Transverse colon (tissue), 3 donors: ENCODE measurements around the gene NUDT4.

Experiments
- CTCF ChIP-seq, 5 experiments: fragments of 200-600 bp in 3 of 5; fragments of 450-650 bp in 2 of 5; sonication (generic) in 3 of 5; IDR thresholded peaks; 1 replicate in 2 of 5; 2 replicates in 3 of 5; pipeline ENCODE4 v1.5.1; 2016 to 2017; ENCODE audit warnings: antibody characterized with exemption in 5 of 5, inconsistent platforms in 3 of 5, mild to moderate bottlenecking in 2 of 5, moderate library complexity in 1 of 5
- POLR2A ChIP-seq: fragments of 450-650 bp; IDR thresholded peaks from one replicate; pipeline ENCODE4 v1.6.1; 2016; ENCODE audit warnings: antibody characterized with exemption, mild to moderate bottlenecking, moderate library complexity

DNA sequence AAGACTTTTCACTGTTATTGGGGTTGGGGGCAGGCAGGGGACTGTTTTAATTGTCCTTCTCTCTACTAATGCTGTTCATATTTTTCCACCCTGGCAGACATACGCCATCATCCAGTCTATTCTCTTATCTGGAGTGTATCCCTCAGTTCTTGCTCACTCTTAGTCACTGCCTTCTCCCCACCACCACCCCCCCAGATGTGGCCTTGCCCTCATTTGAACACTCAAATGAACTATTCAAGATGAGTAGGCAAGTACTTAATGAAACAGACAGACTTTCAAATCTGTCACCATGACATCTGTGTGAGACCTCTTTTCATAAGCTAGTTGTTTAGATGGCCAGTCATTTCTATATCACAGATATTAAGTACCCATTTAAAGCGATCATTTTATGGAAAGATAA lies 10.1 kb downstream of the NUDT4 start:
- no peak for TF ChIP-seq CTCF (IDR thresholded peaks at IDR 0.05)
- no peak for TF ChIP-seq POLR2A
